ENCODE data around the gene STK33. TPM values are rescaled to one million over a fixed set of nuclear protein-coding genes. Genes with fewer than 3 reads are reported as not detected.

STK33 gene
- total RNA-seq, 1 experiment from 2014 or later, result 10.9 TPM

GRCh38 chr11:8342821-8343681, 251.0 kb downstream of the STK33 start:
- H3K36me3 ChIP-seq (ENCODE audit: control insufficient read depth in 1 of 2, insufficient read depth in 2 of 2, low read length in 2 of 2), result no peaks in the 10 kb centered on the region
- DNase-seq (ENCODE audit: low read depth, low spot score) (no peak), ATAC-seq (peak; percentile 55)
- H3K79me2 ChIP-seq (ENCODE audit: insufficient read depth, low read length), result no peaks in the 10 kb centered on the region
- no peak overlapping the region for H3K27ac ChIP-seq (ENCODE audit: low read depth, low read length)
- TF ChIP-seq ZFX (IDR thresholded peaks at IDR 0.05) (no peak), ATF3 (IDR thresholded peaks at IDR 0.05) (no peak), REST (IDR thresholded peaks at IDR 0.05; ENCODE audit: low read depth) (no peak), CEBPB (IDR thresholded peaks at IDR 0.05; ENCODE audit: low read depth) (no peak), CBX3 (IDR thresholded peaks at IDR 0.05; ENCODE audit: low read depth) (no peak), ZNF274 (IDR thresholded peaks at IDR 0.05; ENCODE audit: low read depth, low read length) (no peak), MAX (IDR thresholded peaks at IDR 0.05) (no peak), POLR2AphosphoS5 (IDR thresholded peaks at IDR 0.05; ENCODE audit: low read depth, low read length) (no peak), POLR2A (IDR thresholded peaks at IDR 0.05; ENCODE audit: borderline replicate concordance, extremely low read depth, insufficient read depth, insufficient read length) (no peak), CTCF (IDR thresholded peaks at IDR 0.05 in 2 of 3, conservative IDR thresholded peaks at IDR 0.05 in 1 of 3; ENCODE audit: borderline replicate concordance in 1 of 3, insufficient read depth in 1 of 3, low read depth in 2 of 3, low read length in 2 of 3) (no peak), ELF1 (IDR thresholded peaks at IDR 0.05; ENCODE audit: borderline replicate concordance, low read depth) (no peak), SIN3A (IDR thresholded peaks at IDR 0.05; ENCODE audit: low read depth) (no peak), RAD21 (IDR thresholded peaks at IDR 0.05; ENCODE audit: low read depth) (no peak), EGR1 (IDR thresholded peaks at IDR 0.05; ENCODE audit: low read depth) (no peak)
- RAD21 ChIA-PET (ENCODE audit: low non-redundant PET in 1 of 2, low total read pairs in 2 of 2, uncharacterized antibody in 2 of 2, unreplicated experiment in 2 of 2), result no interaction called here
- no peak overlapping the region for H3K4me3 ChIP-seq (replicated peaks in 1 of 2; ENCODE audit: low read depth in 1 of 2, low read length in 2 of 2)
- peaks cover 0 to 17% of the 10 kb centered on the region in 2 experiments; a peak in 2 of 4 replicates for H3K4me1 ChIP-seq (ENCODE audit: control insufficient read depth in 1 of 2, insufficient read depth in 2 of 2, low read length in 2 of 2)
- no peaks in the 10 kb centered on the region for H3K27me3 ChIP-seq (ENCODE audit: insufficient read depth, low read length)
- no peaks in the 10 kb centered on the region for H3K9me2 ChIP-seq (ENCODE audit: insufficient read depth)
- intact Hi-C loops (cut with micrococcal nuclease), result no loop called here
- POLR2A ChIA-PET, result no interaction called here
- no peak overlapping the region for H3K9ac ChIP-seq (ENCODE audit: low read length)
- no peaks in the 10 kb centered on the region for H4K20me1 ChIP-seq (ENCODE audit: insufficient read depth)
- H2AFZ ChIP-seq (ENCODE audit: low read depth, low read length, poor library complexity, severe bottlenecking), result no peak overlapping the region
- no peak overlapping the region for H3K4me2 ChIP-seq (ENCODE audit: low read length)
- CTCF ChIA-PET, result no interaction called here
- no peaks in the 10 kb centered on the region for H3K9me3 ChIP-seq (ENCODE audit: control insufficient read depth in 1 of 2, insufficient read depth in 1 of 2, low read depth in 1 of 2, low read length in 2 of 2)
- BruUV-seq (replicated peaks), result no TSS peak
